T-helper 2 cell treated with Interferon-gamma antibody and Interleukin-4, amounts not matched to agents 5 μg/mL and 100 μg/mL, for 36 hours (primary cell): ENCODE measurements around the gene MSMP.

Source experiments
- DNase-seq: peaks from one replicate; pipeline ENCODE4 v3.0.0; 2021; ENCODE audit warnings: low spot score
- H3K27ac Mint-ChIP-seq: one replicate; pipeline ENCODE4 v1.8.0; 2021; ENCODE audit warnings: mild to moderate bottlenecking, mixed read lengths
- H3K27me3 Mint-ChIP-seq: one replicate; pipeline ENCODE4 v1.8.0; 2021; ENCODE audit warnings: low read depth, mixed read lengths
- H3K36me3 Mint-ChIP-seq: one replicate; pipeline ENCODE4 v1.8.0; 2021; ENCODE audit warnings: low read depth, mixed read lengths
- H3K4me1 Mint-ChIP-seq: one replicate; pipeline ENCODE4 v1.8.0; 2021; ENCODE audit warnings: low read depth, mixed read lengths
- H3K4me3 Mint-ChIP-seq: one replicate; pipeline ENCODE4 v1.8.0; 2022; ENCODE audit warnings: mild to moderate bottlenecking, moderate library complexity, mixed read lengths
- H3K9me3 Mint-ChIP-seq: one replicate; pipeline ENCODE4 v1.8.0; 2021; ENCODE audit warnings: mixed read lengths

Gene MSMP

DNA sequence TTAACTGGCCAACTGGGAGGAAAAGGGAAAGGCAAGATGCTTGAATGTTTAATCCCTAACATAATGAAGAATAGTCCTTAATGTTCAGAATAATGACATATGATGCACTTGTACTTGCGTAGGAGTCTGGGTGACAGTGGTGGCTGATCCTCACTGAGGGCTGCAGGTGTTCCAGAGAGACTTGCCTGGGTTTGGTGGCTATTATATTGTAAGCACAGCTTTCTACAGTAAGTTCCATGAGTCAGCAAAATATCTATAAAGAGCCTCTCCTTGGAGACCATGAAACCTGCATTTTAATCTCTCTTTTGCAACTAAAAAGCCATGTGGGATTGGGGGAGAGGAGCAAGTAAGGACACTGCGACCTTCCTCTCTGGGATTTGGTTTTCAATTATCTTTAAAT lies 35.5 kb upstream of the MSMP start:
- no peaks in the 10 kb centered on the region for H3K9me3 Mint-ChIP-seq
- no peak overlapping the region for H3K27ac Mint-ChIP-seq
- H3K4me3 Mint-ChIP-seq: no peak overlapping the region
- peaks cover 13% of the 10 kb centered on the region for H3K36me3 Mint-ChIP-seq
- H3K27me3 Mint-ChIP-seq: no peaks in the 10 kb centered on the region
- DNase-seq: no peak
- peaks cover 11% of the 10 kb centered on the region for H3K4me1 Mint-ChIP-seq

DNA sequence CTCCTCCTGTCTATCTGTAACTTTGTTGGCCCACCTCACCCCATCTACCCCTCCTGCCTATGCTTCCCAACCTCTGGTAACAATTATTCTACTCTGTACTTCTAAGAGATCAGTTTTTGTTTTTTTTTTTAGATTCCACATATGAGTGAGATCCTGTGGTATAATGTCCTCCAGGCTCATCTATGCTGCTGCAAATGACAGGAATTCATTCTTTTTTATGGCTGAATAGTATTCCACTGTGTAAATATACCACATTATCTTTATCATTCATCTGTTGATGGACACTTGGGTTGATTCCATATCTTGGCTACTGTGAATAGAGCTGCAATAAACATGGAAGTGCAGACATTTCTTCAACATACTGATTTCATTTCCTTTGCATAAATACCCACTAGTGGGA lies 29.3 kb upstream of the MSMP start:
- no peak for DNase-seq
- Mint-ChIP-seq H3K9me3 (no peaks in the 10 kb centered on the region), H3K36me3 (peaks cover 26% of the 10 kb centered on the region), H3K4me3 (no peak overlapping the region), H3K4me1 (no peaks in the 10 kb centered on the region), H3K27me3 (no peaks in the 10 kb centered on the region), H3K27ac (no peak overlapping the region)

DNA sequence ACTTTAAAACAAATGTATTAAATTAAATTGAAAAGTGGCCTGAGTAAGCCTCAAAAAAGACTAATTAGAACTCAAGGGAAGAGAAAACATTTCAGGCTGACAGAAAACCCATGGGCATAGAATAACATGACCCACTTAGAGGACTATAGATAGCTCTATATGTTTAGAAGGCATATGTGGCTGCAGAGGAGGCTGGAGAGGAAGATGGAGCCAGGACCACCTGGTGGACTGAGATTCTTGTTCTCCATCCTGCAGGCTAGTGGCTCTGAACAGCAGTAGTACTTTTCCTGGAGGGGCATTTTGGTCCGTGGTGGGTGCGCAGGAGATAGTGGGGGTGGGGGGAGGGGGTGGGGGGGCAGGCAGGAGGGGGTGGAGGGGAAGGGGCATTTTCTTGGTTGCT lies 27.0 kb upstream of the MSMP start:
- no peaks in the 10 kb centered on the region for H3K9me3 Mint-ChIP-seq
- H3K27me3 Mint-ChIP-seq: no peaks in the 10 kb centered on the region
- no peak overlapping the region for H3K27ac Mint-ChIP-seq
- no peak for DNase-seq
- no peak overlapping the region for H3K4me3 Mint-ChIP-seq
- peaks cover 21% of the 10 kb centered on the region for H3K36me3 Mint-ChIP-seq
- H3K4me1 Mint-ChIP-seq: no peaks in the 10 kb centered on the region

DNA sequence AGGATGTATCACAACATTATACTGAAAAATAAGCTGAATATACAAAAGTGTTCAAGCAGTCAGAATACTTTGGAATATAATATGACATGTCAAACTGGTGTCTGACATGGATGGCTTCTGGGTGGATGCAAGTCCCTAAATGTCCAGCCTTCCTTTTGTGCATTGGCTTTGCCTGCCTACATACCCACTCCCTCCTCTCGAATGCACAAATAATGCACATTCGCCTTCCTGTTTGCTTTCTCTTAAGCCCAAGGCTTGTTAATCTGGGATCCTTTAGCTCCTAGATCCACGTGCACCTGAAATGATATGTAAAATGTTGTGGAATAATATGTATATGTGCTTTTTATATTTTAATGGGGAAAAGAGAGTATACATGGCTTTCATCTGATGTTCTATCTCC lies 24.4 kb upstream of the MSMP start:
- Mint-ChIP-seq H3K9me3 (no peaks in the 10 kb centered on the region), H3K27ac (no peak overlapping the region), H3K27me3 (no peaks in the 10 kb centered on the region), H3K4me3 (no peak overlapping the region), H3K4me1 (no peaks in the 10 kb centered on the region), H3K36me3 (peaks cover 10% of the 10 kb centered on the region)
- DNase-seq: no peak

DNA sequence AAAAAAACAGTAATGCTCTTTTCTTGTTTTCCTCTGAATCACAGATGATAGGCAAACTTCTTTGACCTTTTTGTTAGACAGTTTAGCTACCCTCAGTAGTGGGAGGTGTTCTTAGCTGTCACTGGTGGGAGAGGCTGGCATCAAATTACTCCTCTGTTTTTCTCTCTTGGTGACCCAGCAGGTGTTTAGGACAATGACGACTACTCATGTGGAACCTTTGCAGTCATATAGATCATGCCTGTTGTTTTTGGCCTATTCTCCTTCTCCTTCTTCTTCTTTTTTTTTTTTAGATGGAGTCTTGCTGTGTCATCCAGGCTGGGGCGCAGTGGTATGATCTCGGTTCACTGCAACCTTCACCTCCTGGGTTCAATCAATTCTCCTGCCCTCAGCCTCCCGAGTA lies 21.9 kb upstream of the MSMP start:
- Mint-ChIP-seq H3K4me3 (no peak overlapping the region), H3K36me3 (peaks cover 7% of the 10 kb centered on the region), H3K9me3 (no peaks in the 10 kb centered on the region), H3K27ac (no peak overlapping the region), H3K27me3 (no peaks in the 10 kb centered on the region), H3K4me1 (no peaks in the 10 kb centered on the region)
- no peak for DNase-seq

DNA sequence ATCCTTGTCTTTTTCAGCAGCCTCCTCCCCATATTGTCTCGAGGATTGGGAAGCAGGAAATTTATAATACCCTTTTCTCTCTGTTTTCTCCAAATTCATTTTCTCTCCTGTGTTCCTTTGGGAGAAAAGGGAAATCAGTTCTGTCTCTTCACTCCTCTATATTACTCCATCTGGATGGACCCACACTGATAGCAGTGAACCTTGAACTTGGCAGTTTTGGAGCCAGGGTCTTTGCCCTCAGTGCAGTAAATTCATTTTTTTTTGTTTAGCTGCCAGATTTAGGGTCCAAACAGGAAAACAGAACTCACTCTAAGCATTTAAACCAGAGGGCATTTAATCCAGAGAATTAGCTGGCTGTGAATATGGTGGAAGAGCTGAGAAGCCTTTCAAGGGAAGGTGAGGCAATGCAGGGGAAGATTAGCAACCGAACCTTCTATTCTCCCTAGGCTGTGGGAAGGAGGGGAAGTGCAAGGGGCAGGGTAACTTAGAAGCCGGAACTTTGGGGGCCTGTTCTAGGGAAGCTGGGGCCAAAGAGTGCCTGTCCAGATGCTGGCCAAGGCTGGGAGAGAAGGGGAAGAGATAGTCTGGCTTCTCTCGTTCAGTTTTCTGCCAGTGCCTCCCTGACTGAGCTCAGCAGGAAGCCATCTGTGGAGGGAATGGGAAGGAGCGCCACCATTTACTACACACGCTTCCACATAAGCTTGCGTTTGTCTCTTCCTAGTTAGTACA lies 21.0 kb upstream of the MSMP start:
- Mint-ChIP-seq H3K36me3 (peaks cover 2% of the 10 kb centered on the region), H3K4me1 (no peaks in the 10 kb centered on the region), H3K27ac (no peak overlapping the region)

DNA sequence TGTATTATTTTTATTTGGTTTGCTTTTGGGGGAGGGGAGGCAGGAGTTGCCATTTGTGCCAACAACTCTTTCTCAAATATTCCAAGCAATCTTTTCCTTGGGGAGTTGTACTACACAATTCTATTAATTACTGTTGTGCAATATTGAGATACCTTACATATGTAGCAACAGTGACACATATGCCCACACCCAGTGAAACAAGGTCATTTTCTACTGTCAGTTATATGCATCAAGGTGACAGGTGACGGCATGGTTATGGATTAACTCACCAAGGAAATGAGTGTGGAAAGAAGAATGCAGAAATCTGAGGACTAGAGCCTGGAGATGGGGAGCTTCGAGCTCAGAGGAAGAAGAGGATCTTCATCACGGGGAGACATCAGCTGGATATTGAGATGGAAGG lies 17.9 kb upstream of the MSMP start:
- no peaks in the 10 kb centered on the region for H3K9me3 Mint-ChIP-seq
- H3K27ac Mint-ChIP-seq: no peak overlapping the region
- no peaks in the 10 kb centered on the region for H3K4me1 Mint-ChIP-seq
- no peaks in the 10 kb centered on the region for H3K27me3 Mint-ChIP-seq
- H3K36me3 Mint-ChIP-seq: no peaks in the 10 kb centered on the region
- H3K4me3 Mint-ChIP-seq: no peak overlapping the region
- no peak for DNase-seq

More for the DNA sequence above, 21.0 kb upstream of the MSMP start:
- H3K27me3 Mint-ChIP-seq: no peaks in the 10 kb centered on the region
- no peaks in the 10 kb centered on the region for H3K9me3 Mint-ChIP-seq
- no peak for DNase-seq
- H3K4me3 Mint-ChIP-seq: no peak overlapping the region

DNA sequence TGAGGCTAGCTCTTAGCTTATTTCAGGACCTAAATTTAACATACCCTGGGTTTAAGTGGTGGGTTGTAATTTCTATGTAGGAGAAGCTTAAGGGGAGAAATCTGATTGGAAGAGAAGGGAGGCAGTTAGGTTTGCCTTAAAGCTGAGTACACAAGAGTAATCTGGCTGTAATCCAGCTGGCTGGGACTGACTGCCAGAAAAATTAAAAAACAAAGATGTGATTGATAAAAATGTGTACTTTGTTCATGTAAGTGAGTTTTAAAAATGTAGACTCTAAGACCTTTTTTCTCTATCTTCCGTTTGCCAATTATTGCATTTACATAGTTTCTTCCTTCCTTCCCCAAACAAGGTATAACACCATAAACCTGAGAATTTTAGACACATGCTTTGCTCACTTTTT lies 17.5 kb upstream of the MSMP start:
- H3K27me3 Mint-ChIP-seq: no peaks in the 10 kb centered on the region
- DNase-seq: no peak
- H3K4me1 Mint-ChIP-seq: no peaks in the 10 kb centered on the region
- H3K9me3 Mint-ChIP-seq: no peaks in the 10 kb centered on the region
- no peaks in the 10 kb centered on the region for H3K36me3 Mint-ChIP-seq
- H3K27ac Mint-ChIP-seq: no peak overlapping the region
- H3K4me3 Mint-ChIP-seq: no peak overlapping the region

DNA sequence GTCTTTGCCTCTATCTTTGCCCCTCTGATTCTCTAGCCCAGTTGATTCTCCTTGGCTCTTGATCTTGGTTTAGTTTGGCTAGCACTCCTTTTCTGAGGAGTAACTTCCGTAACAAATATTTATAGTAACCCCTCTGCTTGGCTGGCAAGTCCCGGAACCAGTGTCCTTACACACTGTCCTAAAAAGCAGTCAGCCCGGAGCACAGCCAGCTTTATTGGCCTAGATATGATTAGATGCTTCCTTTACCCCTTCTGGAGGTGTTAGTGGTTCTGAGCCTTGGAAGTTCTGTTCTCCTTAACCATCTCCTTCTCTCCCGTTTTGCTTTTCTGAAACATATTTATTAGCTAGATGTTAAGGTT lies 17.0 kb upstream of the MSMP start:
- Mint-ChIP-seq H3K36me3 (no peaks in the 10 kb centered on the region), H3K4me1 (no peaks in the 10 kb centered on the region), H3K9me3 (no peaks in the 10 kb centered on the region), H3K27ac (no peak overlapping the region), H3K27me3 (no peaks in the 10 kb centered on the region), H3K4me3 (no peak overlapping the region)
- no peak for DNase-seq

DNA sequence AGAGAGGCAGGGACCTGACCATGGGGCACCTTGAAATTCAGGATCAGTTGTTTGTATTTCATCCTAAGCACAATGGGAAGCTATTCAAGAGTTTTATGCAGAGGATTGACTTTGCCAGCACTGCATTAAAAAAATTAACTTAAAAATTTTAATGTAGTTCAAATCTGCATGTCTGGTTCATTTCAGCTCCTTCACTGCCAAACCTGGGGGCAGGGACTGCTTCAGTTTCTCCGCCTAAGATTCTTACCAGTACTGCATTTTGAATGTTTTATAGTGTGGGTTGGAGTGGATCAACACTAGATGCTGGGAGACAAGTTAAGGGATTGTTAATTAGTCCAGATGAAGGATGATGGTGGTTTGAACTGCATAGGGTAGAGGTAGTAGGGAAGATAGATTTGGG lies 15.7 kb upstream of the MSMP start:
- H3K4me3 Mint-ChIP-seq: no peak overlapping the region
- H3K36me3 Mint-ChIP-seq: no peaks in the 10 kb centered on the region
- H3K4me1 Mint-ChIP-seq: no peaks in the 10 kb centered on the region
- no peaks in the 10 kb centered on the region for H3K27me3 Mint-ChIP-seq
- no peak overlapping the region for H3K27ac Mint-ChIP-seq
- no peak for DNase-seq
- H3K9me3 Mint-ChIP-seq: no peaks in the 10 kb centered on the region

DNA sequence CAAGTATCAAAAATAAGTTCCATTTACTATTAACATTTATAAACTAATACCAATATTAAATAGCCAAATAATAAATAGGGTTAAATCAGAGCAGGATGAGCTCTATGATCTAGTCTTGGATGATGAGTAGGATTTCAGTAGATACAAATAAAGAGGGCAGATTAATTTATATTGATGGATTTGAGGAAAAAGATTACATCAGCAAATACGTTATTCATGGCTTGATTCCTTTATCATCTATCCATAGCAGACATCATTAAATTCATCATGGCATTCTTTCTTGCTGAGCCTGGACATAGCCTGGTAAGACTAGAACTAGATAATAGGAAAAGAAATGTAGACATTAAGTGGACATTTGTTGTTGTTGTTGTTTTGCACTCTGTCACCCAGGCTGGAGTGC lies 13.4 kb upstream of the MSMP start:
- no peaks in the 10 kb centered on the region for H3K36me3 Mint-ChIP-seq
- H3K27ac Mint-ChIP-seq: no peak overlapping the region
- no peak for DNase-seq
- no peaks in the 10 kb centered on the region for H3K9me3 Mint-ChIP-seq
- H3K4me1 Mint-ChIP-seq: no peaks in the 10 kb centered on the region
- no peak overlapping the region for H3K4me3 Mint-ChIP-seq
- no peaks in the 10 kb centered on the region for H3K27me3 Mint-ChIP-seq

DNA sequence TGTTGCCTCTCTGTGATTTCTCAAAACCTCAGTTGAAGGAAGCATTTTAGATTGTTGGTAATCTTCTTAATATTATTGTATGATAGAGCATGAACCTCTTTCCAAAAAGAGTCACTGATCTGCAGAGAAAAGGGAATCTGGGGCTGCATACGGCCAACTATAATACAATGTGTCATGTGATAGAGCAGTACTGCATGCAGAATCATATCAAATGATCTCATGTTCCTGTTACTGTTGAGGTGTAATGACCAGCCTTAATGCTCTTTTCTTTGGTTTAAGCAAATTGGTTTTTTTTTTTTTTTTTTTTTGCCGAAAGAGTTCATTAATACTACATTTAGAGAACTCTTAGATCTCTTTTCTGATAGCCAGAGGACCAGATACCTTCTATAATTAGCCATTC lies 12.9 kb upstream of the MSMP start:
- Mint-ChIP-seq H3K27me3 (no peaks in the 10 kb centered on the region), H3K36me3 (no peaks in the 10 kb centered on the region), H3K9me3 (no peaks in the 10 kb centered on the region), H3K4me1 (no peaks in the 10 kb centered on the region), H3K27ac (no peak overlapping the region), H3K4me3 (no peak overlapping the region)
- no peak for DNase-seq

DNA sequence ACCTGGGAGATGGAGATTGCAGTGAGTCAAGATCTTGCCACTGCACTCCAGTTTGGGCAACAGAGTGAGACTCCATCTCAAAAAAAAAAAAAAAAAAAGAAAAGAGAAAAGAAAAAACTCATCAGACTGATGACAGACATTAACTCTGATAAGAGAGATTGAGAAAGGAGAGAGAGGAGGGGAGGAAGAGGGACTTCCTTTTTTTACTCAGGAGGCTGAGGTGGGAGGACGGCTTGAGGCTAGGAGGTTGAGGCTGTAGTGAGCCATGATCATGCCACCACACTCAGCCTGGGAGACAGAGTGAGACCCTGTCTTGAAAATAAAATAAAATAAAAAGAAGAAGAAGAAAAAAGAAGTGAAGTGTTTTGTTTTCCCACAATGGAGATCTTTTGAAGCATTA lies 9.7 kb upstream of the MSMP start:
- no peak overlapping the region for H3K27ac Mint-ChIP-seq
- H3K4me3 Mint-ChIP-seq: no peak overlapping the region
- no peak for DNase-seq
- peaks cover 12% of the 10 kb centered on the region for H3K4me1 Mint-ChIP-seq
- H3K9me3 Mint-ChIP-seq: no peaks in the 10 kb centered on the region
- H3K36me3 Mint-ChIP-seq: peaks cover 6% of the 10 kb centered on the region
- no peaks in the 10 kb centered on the region for H3K27me3 Mint-ChIP-seq

DNA sequence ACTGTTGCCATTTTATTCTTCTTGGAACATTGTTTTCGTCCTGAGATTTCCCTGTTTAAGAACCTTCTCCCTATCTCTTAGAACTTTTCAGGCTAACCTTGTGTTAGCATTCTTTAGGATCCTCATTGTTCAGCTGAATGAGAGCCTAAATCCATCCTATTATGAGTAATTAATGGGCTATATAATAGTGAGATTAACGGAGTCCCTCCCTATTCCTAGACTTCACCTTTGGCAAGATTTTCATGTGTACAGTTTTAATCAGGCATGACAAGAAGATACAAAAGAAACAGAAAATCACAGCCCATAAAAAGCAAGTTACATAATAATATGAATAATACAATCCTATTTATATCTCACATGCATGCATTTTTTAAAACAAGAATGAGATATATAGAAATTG lies 9.1 kb upstream of the MSMP start:
- no peak overlapping the region for H3K27ac Mint-ChIP-seq
- no peak overlapping the region for H3K4me3 Mint-ChIP-seq
- H3K4me1 Mint-ChIP-seq: peaks cover 17% of the 10 kb centered on the region
- no peaks in the 10 kb centered on the region for H3K9me3 Mint-ChIP-seq
- DNase-seq: no peak
- H3K27me3 Mint-ChIP-seq: no peaks in the 10 kb centered on the region
- H3K36me3 Mint-ChIP-seq: peaks cover 6% of the 10 kb centered on the region

DNA sequence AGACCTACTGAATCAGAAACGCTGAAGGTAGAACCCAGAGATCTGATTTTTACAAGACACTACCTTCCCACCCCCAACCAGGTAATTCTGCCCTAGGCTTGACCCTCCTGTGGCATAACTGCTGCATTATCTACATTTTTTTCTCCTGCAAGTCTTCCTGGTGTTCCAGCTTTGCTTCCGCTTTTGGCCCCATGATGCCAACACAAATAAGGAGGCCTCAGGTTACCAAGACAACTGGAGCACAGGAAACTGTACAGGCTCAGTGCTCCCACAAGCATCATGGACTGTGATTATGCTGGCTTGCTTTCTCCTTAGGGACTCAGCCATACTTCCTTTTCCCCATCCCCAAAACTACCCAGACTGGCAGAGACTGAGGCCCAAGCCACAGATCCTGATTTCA lies 6.6 kb upstream of the MSMP start:
- no peaks in the 10 kb centered on the region for H3K27me3 Mint-ChIP-seq
- H3K4me3 Mint-ChIP-seq: no peak overlapping the region
- DNase-seq: no peak
- peaks cover 11% of the 10 kb centered on the region for H3K36me3 Mint-ChIP-seq
- H3K4me1 Mint-ChIP-seq: peaks cover 31% of the 10 kb centered on the region
- H3K9me3 Mint-ChIP-seq: no peaks in the 10 kb centered on the region
- no peak overlapping the region for H3K27ac Mint-ChIP-seq
